H7 (cell line): ENCODE measurements around the gene CDRT4. TPM values are rescaled to one million over a fixed set of nuclear protein-coding genes. Genes with fewer than 3 reads are reported as not detected.
"Not testable (repeated sequence)": the region's sequence is repeated elsewhere in the genome, so short reads cannot be mapped to it uniquely, and the experiment has no call there.

Experiments used
- DNase-seq: peaks from one replicate; pipeline ENCODE4 v3.0.0; 2012
- H3K27me3 ChIP-seq: 2 replicates; pipeline ENCODE4 v1.6.0; 2011; ENCODE audit warnings: mild to moderate bottlenecking, low read length; ENCODE audit not compliant: control insufficient read depth, insufficient read depth
- H3K36me3 ChIP-seq: replicated peaks from 2 replicates; pipeline ENCODE4 v1.5.1; 2011; ENCODE audit warnings: low read length; ENCODE audit not compliant: control insufficient read depth, insufficient read depth
- H3K4me3 ChIP-seq: 2 replicates; pipeline ENCODE4 v1.5.1; 2011; ENCODE audit warnings: low read depth, mild to moderate bottlenecking, control low read depth, low read length, moderate library complexity; ENCODE audit not compliant: insufficient read depth
- total RNA-seq: library from RNA; depleted of rRNA; stranded (reverse); fragments of >200 nt; shearing (Covaris generic); gene quantifications from 2 replicates; pipeline ENCODE4 v1.2.3, GENCODE V29; 2014; rRNA removed

The CDRT4 gene
- 3.9 and 4.7 TPM in 2 replicates for total RNA-seq

- Histone ChIP-seq H3K4me3 (no peak within 1 kb of the TSS), H3K27me3 (no peaks in the 10 kb centered on the region), H3K36me3 (no peaks in the 10 kb centered on the region)
- no peak for DNase-seq
Measured at GRCh38 chr17:15467592-15467991, at the start of gene CDRT4. Gene CDRT4, minus strand, starts transcription at chr17:15467621. Its CDS starts 27,383 bp downstream, at chr17:15440238.

- H3K27me3 ChIP-seq = no peaks in the 10 kb centered on the region
- H3K36me3 ChIP-seq = peaks cover 5% of the 10 kb centered on the region
- H3K4me3 ChIP-seq = no peak overlapping the region
- no peak for DNase-seq
Measured at GRCh38 chr17:15516150-15516549, 48.7 kb upstream of the CDRT4 start.

- peaks cover 5% of the 10 kb centered on the region for H3K36me3 ChIP-seq
- no peaks in the 10 kb centered on the region for H3K27me3 ChIP-seq
- H3K4me3 ChIP-seq = no peak overlapping the region
- no peak for DNase-seq
Measured at GRCh38 chr17:15514469-15514868, 47.0 kb upstream of the CDRT4 start.

GRCh38 chr17:15513856-15514459 lies 46.5 kb upstream of the CDRT4 start:
- no peaks in the 10 kb centered on the region for H3K27me3 ChIP-seq
- H3K36me3 ChIP-seq = peaks cover 5% of the 10 kb centered on the region
- DNase-seq = no peak
- H3K4me3 ChIP-seq = no peak overlapping the region

GRCh38 chr17:15513058-15513791 lies 45.8 kb upstream of the CDRT4 start:
- H3K4me3 ChIP-seq = no peak overlapping the region
- no peak for DNase-seq
- H3K27me3 ChIP-seq = no peaks in the 10 kb centered on the region
- H3K36me3 ChIP-seq = peaks cover 5% of the 10 kb centered on the region

GRCh38 chr17:15512071-15512709 lies 44.8 kb upstream of the CDRT4 start:
- Histone ChIP-seq H3K36me3 (peaks cover 5% of the 10 kb centered on the region), H3K27me3 (no peaks in the 10 kb centered on the region), H3K4me3 (no peak overlapping the region)
- DNase-seq = no peak

- DNase-seq = no peak
- no peaks in the 10 kb centered on the region for H3K27me3 ChIP-seq
- H3K36me3 ChIP-seq = peaks cover 2% of the 10 kb centered on the region
- H3K4me3 ChIP-seq = no peak overlapping the region
Measured at GRCh38 chr17:15511142-15511541, 43.7 kb upstream of the CDRT4 start.

- Histone ChIP-seq H3K4me3 (no peak overlapping the region), H3K36me3 (no peaks in the 10 kb centered on the region; the same call in none of the 2 replicates), H3K27me3 (no peaks in the 10 kb centered on the region)
- DNase-seq = no peak
Measured at GRCh38 chr17:15510361-15510760, 42.9 kb upstream of the CDRT4 start.

GRCh38 chr17:15509095-15509494 lies 41.7 kb upstream of the CDRT4 start:
- Histone ChIP-seq H3K4me3 (no peak overlapping the region), H3K36me3 (no peaks in the 10 kb centered on the region; the same call in none of the 2 replicates), H3K27me3 (no peaks in the 10 kb centered on the region)
- no peak for DNase-seq

GRCh38 chr17:15508466-15508865 lies 41.0 kb upstream of the CDRT4 start:
- Histone ChIP-seq H3K4me3 (no peak overlapping the region), H3K36me3 (no peaks in the 10 kb centered on the region; the same call in 1 of the 2 replicates), H3K27me3 (no peaks in the 10 kb centered on the region)
- DNase-seq = no peak

GRCh38 chr17:15507896-15508295 lies 40.5 kb upstream of the CDRT4 start:
- H3K27me3 ChIP-seq = no peaks in the 10 kb centered on the region
- DNase-seq = no peak
- H3K36me3 ChIP-seq = no peaks in the 10 kb centered on the region; the same call in 1 of the 2 replicates
- no peak overlapping the region for H3K4me3 ChIP-seq

GRCh38 chr17:15507001-15507400 lies 39.6 kb upstream of the CDRT4 start:
- no peak for DNase-seq
- H3K27me3 ChIP-seq = no peaks in the 10 kb centered on the region
- H3K36me3 ChIP-seq = no peaks in the 10 kb centered on the region; the same call in 1 of the 2 replicates
- no peak overlapping the region for H3K4me3 ChIP-seq

- DNase-seq, H3K36me3 ChIP-seq, H3K27me3 ChIP-seq, H3K4me3 ChIP-seq: not testable (repeated sequence)
Measured at GRCh38 chr17:15505708-15506107, 38.3 kb upstream of the CDRT4 start.

GRCh38 chr17:15503731-15504130 lies 36.3 kb upstream of the CDRT4 start:
- DNase-seq = no peak
- no peaks in the 10 kb centered on the region for H3K27me3 ChIP-seq
- no peak overlapping the region for H3K4me3 ChIP-seq
- H3K36me3 ChIP-seq = peaks cover 3% of the 10 kb centered on the region
